Measurements from ENCODE around the gene TMEM51. TPM values are rescaled to one million over a fixed set of nuclear protein-coding genes. Genes with fewer than 3 reads are reported as not detected.

Gene TMEM51
- total and polyA plus RNA-seq, 2 of the 13 experiments (the other 11 are each of a cell fraction or from before 2014, with no cell fraction given), result 12.2 to 22.3 TPM

DNA sequence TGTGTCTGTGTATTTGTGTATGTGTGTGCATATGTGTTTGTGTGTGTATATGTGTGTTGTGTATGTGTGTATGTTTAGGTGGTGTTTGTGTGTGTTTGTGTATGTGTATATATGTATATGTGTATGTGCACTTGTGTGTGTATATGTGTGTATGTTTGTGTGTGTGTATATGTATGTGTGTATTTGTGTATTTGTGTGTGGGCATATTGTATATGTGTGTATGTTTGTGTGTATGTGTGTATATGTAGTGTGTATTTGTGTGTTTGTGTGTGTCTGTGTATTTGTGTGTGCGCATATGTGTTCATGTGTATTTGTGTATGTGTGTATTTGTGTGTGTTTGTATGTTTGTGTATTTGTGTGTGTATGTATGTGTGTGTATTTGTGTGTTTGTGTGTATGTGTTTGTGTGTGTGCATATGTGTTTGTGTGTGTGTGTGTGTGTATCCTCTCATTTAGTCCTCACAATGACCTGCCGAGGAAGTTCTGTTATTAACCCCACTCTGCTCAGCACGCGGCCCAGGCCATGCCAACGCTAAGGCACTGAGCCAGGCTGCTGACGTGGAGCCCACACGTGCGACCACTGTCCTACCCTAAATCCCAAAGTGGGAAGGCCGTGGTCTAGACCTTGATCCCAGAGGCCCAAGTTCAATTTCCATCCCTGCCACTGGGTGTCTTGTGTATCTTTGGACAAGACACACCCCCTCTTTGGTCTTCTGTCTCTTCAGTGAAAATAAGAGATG is 43.2 kb upstream of the TMEM51 start (continued):
- TF ChIP-seq CREM (IDR thresholded peaks at IDR 0.05), result no peak
- no peak for TF ChIP-seq CREM (CRISPR knock-in tag; IDR thresholded peaks at IDR 0.05)
- no peak for TF ChIP-seq ZNF616 (CRISPR knock-in tag; IDR thresholded peaks at IDR 0.05; ENCODE audit: low read depth)
- no peak for TF ChIP-seq MEIS1 (CRISPR knock-in tag; IDR thresholded peaks at IDR 0.05; ENCODE audit: borderline replicate concordance)
- peak; percentile 94 for TF ChIP-seq ZNF646 (CRISPR knock-in tag; IDR thresholded peaks at IDR 0.05)
- TF ChIP-seq IKZF4 (CRISPR knock-in tag; IDR thresholded peaks at IDR 0.05; ENCODE audit: borderline replicate concordance, low read depth, not compliant biosample characterization), result no peak
- peak; percentile 14; the same call in 1 of the 2 replicates for TF ChIP-seq RARA (CRISPR knock-in tag; IDR thresholded peaks at IDR 0.05)
- TF ChIP-seq, protein P1, sequence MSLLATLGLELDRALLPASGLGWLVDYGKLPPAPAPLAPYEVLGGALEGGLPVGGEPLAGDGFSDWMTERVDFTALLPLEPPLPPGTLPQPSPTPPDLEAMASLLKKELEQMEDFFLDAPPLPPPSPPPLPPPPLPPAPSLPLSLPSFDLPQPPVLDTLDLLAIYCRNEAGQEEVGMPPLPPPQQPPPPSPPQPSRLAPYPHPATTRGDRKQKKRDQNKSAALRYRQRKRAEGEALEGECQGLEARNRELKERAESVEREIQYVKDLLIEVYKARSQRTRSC (CRISPR knock-in tag; IDR thresholded peaks at IDR 0.05; ENCODE audit: low read depth), result no peak
- no peak for TF ChIP-seq LCORL (IDR thresholded peaks at IDR 0.05)
- TF ChIP-seq LCORL (CRISPR knock-in tag; IDR thresholded peaks at IDR 0.05), result 0 out of 2 replicates have a peak, but pooled peaks have one; percentile 13
- no peak for TF ChIP-seq HES4 (CRISPR knock-in tag; IDR thresholded peaks at IDR 0.05; ENCODE audit: borderline replicate concordance)
- TF ChIP-seq CHD4 (IDR thresholded peaks at IDR 0.05; ENCODE audit: borderline replicate concordance, low read length), result no peak
- no peak for TF ChIP-seq SALL2 (CRISPR knock-in tag; IDR thresholded peaks at IDR 0.05)
- TF ChIP-seq, protein P2, sequence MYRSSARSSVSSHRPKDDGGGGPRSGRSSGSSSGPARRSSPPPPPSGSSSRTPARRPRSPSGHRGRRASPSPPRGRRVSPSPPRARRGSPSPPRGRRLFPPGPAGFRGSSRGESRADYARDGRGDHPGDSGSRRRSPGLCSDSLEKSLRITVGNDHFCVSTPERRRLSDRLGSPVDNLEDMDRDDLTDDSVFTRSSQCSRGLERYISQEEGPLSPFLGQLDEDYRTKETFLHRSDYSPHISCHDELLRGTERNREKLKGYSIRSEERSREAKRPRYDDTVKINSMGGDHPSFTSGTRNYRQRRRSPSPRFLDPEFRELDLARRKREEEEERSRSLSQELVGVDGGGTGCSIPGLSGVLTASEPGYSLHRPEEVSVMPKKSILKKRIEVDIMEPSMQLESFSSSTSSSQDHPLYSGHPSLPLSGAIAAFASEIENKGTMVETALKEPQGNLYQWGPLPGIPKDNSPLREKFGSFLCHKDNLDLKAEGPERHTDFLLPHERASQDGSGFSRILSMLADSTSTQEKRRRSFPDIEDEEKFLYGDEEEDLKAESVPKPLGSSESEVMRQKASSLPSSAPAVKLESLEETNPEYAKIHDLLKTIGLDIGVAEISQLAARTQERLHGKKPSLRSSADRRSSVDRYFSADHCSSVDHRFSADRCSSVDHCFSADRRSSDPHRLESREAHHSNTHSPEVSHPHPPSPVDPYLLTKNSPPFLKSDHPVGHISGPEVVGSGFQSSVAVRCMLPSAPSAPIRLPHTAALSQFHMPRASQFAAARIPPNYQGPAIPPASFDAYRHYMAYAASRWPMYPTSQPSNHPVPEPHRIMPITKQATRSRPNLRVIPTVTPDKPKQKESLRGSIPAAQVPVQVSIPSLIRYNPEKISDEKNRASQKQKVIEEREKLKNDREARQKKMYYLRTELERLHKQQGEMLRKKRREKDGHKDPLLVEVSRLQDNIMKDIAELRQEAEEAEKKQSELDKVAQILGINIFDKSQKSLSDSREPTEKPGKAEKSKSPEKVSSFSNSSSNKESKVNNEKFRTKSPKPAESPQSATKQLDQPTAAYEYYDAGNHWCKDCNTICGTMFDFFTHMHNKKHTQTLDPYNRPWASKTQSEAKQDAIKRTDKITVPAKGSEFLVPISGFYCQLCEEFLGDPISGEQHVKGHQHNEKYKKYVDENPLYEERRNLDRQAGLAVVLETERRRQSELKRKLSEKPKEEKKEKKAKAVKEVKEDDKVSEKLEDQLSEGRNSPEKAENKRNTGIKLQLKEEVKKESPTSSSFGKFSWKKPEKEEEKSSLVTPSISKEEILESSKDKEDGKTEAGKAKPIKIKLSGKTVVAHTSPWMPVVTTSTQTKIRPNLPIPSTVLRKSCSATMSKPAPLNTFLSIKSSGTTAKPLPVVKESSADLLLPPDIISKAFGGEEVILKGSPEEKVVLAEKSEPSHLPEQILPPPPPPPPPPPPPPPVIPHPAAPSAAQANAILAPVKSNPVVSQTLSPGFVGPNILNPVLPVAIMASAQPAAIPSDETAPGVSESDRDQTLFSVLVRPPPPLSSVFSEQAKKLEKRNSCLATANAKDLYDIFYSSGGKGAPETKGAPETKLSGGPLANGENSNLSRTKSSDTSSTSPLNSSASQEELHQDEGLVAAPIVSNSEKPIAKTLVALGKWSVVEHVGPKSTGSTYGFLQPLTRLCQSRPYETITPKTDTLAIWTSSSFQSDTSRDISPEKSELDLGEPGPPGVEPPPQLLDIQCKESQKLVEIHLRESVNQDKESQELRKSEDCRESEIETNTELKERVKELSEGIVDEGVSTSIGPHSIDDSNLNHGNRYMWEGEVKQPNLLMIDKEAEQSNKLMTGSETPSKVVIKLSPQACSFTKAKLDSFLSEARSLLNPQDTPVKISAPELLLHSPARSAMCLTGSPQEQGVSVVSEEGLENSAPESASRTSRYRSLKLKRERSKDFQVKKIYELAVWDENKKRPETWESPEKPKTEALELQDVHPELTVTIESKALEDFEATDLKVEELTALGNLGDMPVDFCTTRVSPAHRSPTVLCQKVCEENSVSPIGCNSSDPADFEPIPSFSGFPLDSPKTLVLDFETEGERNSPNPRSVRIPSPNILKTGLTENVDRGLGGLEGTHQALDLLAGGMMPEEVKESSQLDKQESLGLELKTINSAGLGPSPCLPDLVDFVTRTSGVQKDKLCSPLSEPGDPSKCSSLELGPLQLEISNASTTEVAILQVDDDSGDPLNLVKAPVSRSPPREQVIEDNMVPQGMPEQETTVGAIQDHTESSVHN (CRISPR knock-in tag; IDR thresholded peaks at IDR 0.05), result no peak
